Measurements from ENCODE around the gene LY6G5B.

- TF ChIP-seq EZH2 (IDR thresholded peaks at IDR 0.05) (no peak), POLR2AphosphoS5 (IDR thresholded peaks at IDR 0.05; ENCODE audit: borderline replicate concordance, low read depth, low read length) (no peak)
These were observed 47.9 kb downstream of the LY6G5B start for GRCh38 chr6:31717499-31718222.

Data from SK-N-MC (cell line).